DOHH2 (cell line): ENCODE measurements around the gene DMC1.

Experiments
- H3F3A ChIP-seq: fragments of 200-600 bp; sonication (generic), shearing (Covaris generic); 2 replicates; pipeline ENCODE4 v1.6.0; 2016; ENCODE audit warnings: antibody characterized with exemption, mild to moderate bottlenecking; ENCODE audit not compliant: control insufficient read depth, insufficient read depth
- H3K27ac ChIP-seq: fragments of 200-600 bp; sonication (generic); 2 replicates; pipeline ENCODE4 v1.5.1; 2014; ENCODE audit warnings: low read depth, mild to moderate bottlenecking, low read length, moderate library complexity
- H3K27me3 ChIP-seq: fragments of 200-600 bp; sonication (generic); 2 replicates; pipeline ENCODE4 v1.6.1; 2014; ENCODE audit warnings: mild to moderate bottlenecking, low read length, mixed read lengths; ENCODE audit not compliant: control insufficient read depth
- H3K36me3 ChIP-seq: fragments of 200-600 bp; sonication (generic); 2 replicates; pipeline ENCODE4 v1.6.1; 2014; ENCODE audit warnings: mild to moderate bottlenecking, low read length, moderate library complexity, mixed read lengths; ENCODE audit not compliant: control insufficient read depth
- H3K4me1 ChIP-seq: fragments of 200-600 bp; sonication (generic); 2 replicates; pipeline ENCODE4 v1.6.1; 2014; ENCODE audit warnings: mild to moderate bottlenecking, low read length, mixed read lengths; ENCODE audit not compliant: control insufficient read depth
- H3K4me2 ChIP-seq: fragments of 200-600 bp; sonication (generic); 2 replicates; pipeline ENCODE4 v1.6.0; 2014; ENCODE audit warnings: mild to moderate bottlenecking, low read length, moderate library complexity
- H3K4me3 ChIP-seq: fragments of 200-600 bp; sonication (generic); 2 replicates; pipeline ENCODE4 v1.5.1; 2014; ENCODE audit warnings: mild to moderate bottlenecking, low read length, mixed read lengths
- H3K79me2 ChIP-seq: fragments of 200-600 bp; sonication (generic); 2 replicates; pipeline ENCODE4 v1.6.1; 2014; ENCODE audit warnings: mild to moderate bottlenecking, low read length, mixed read lengths; ENCODE audit not compliant: control insufficient read depth
- H3K9me2 ChIP-seq: fragments of 200-600 bp; sonication (generic); replicated peaks from 2 replicates; pipeline ENCODE4 v1.6.1; 2014; ENCODE audit warnings: mild to moderate bottlenecking, low read length, mixed read lengths; ENCODE audit not compliant: control insufficient read depth
- H3K9me3 ChIP-seq: fragments of 200-600 bp; sonication (generic); 2 replicates; pipeline ENCODE4 v1.6.1; 2014; ENCODE audit warnings: antibody characterized with exemption, low read length, mixed read lengths; ENCODE audit not compliant: control insufficient read depth, insufficient read depth
- H4K20me1 ChIP-seq: fragments of 200-600 bp; sonication (generic); 2 replicates; pipeline ENCODE4 v1.6.0; 2014; ENCODE audit warnings: low read depth, mild to moderate bottlenecking, antibody characterized with exemption, low read length, moderate library complexity; ENCODE audit not compliant: control insufficient read depth, insufficient read depth
- EZH2phosphoT487 ChIP-seq: fragments of 200-600 bp; sonication (generic); IDR thresholded peaks from 2 replicates; pipeline ENCODE4 v1.6.1; 2017; ENCODE audit warnings: borderline replicate concordance, mild to moderate bottlenecking, antibody characterized with exemption, low read length, moderate library complexity, mixed read lengths
- TF ChIP-seq, protein P1 (sequence below): fragments of 200-600 bp; sonication (generic); IDR thresholded peaks from one replicate; pipeline ENCODE4 v1.5.1; 2014; ENCODE audit warnings: antibody characterized with exemption, mild to moderate bottlenecking, low read depth, low read length; ENCODE audit not compliant: poor library complexity, severe bottlenecking

DMC1 gene

DNA sequence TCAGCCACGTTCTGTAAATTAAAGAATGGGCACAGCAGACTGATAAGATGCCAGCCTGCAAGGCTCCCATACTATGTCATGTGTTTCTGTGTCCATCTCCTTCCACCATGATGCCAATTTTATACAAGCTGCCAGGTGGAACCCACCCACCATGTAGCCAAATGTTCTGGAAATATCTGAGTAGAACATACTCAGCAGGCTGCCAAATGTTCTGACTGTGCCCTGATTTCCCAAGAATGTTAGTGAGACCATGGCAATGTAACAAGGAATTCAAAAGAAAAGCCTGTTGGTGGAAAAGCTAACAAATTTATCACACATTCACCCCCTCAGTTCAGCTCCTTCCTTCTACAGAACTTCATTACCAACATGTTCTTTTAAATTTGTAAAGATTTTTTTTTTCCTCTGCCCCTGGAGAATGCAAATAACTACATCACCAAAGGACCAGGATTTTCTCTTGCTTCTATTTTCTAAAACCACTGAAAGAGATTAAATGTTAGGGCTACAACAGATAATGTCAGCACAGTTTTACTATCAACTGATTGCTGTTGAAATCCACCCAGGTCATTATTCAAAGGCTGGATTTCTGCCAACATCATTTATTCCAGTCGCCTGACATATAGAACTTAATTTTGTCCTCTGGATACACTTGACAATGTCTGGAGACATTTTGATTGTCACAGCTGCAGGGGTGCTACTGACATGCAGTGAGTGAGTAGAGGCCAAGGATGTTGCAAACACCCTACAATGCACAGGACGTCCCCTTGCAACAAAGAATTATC is 3.1 kb downstream of the DMC1 start:
- H3K36me3 ChIP-seq = peaks cover 31% of the 10 kb centered on the region
- no peak overlapping the region for H3K27ac ChIP-seq
- TF ChIP-seq, protein P1, sequence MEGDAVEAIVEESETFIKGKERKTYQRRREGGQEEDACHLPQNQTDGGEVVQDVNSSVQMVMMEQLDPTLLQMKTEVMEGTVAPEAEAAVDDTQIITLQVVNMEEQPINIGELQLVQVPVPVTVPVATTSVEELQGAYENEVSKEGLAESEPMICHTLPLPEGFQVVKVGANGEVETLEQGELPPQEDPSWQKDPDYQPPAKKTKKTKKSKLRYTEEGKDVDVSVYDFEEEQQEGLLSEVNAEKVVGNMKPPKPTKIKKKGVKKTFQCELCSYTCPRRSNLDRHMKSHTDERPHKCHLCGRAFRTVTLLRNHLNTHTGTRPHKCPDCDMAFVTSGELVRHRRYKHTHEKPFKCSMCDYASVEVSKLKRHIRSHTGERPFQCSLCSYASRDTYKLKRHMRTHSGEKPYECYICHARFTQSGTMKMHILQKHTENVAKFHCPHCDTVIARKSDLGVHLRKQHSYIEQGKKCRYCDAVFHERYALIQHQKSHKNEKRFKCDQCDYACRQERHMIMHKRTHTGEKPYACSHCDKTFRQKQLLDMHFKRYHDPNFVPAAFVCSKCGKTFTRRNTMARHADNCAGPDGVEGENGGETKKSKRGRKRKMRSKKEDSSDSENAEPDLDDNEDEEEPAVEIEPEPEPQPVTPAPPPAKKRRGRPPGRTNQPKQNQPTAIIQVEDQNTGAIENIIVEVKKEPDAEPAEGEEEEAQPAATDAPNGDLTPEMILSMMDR = no peak
- TF ChIP-seq EZH2phosphoT487 = no peak
- no peaks in the 10 kb centered on the region for H3K27me3 ChIP-seq
- H3K4me2 ChIP-seq = no peak overlapping the region
- no peak overlapping the region for H3K4me3 ChIP-seq
- H3F3A ChIP-seq = peaks cover 15% of the 10 kb centered on the region
- no peaks in the 10 kb centered on the region for H3K9me3 ChIP-seq
- H3K9me2 ChIP-seq = no peaks in the 10 kb centered on the region
- H3K4me1 ChIP-seq = peaks cover 26% of the 10 kb centered on the region
- no peaks in the 10 kb centered on the region for H4K20me1 ChIP-seq
- peaks cover 19% of the 10 kb centered on the region for H3K79me2 ChIP-seq

DNA sequence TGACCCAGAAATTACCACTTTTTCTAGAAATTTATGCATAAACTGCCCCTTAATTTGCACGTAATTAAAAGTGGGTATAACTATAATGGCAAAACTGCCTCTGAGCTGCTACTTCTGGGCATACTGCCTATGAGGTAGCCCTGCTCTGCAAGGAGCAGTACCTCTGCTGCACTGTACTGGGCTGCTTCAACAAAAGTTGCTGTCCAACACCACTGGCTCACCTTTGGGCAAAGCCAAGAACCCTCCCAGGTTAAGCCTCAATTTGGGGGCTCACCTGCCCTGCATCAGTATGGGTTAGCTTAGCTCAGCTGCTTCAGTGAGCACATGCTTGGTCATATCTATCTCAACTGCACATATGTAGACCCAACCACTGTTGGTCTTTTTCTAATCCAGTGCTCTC is 4.5 kb downstream of the DMC1 start:
- Histone ChIP-seq H3K27me3 (no peaks in the 10 kb centered on the region), H3K9me2 (no peaks in the 10 kb centered on the region), H4K20me1 (no peaks in the 10 kb centered on the region), H3K9me3 (no peaks in the 10 kb centered on the region), H3K79me2 (peaks cover 9% of the 10 kb centered on the region), H3K4me1 (peaks cover 14% of the 10 kb centered on the region), H3K4me2 (no peak overlapping the region), H3F3A (0 out of 2 replicates have a peak, but pooled peaks cover 6% of the 10 kb centered on the region), H3K4me3 (no peak overlapping the region), H3K36me3 (peaks cover 41% of the 10 kb centered on the region), H3K27ac (no peak overlapping the region)
- TF ChIP-seq EZH2phosphoT487 = no peak
- TF ChIP-seq, protein P1 = no peak

DNA sequence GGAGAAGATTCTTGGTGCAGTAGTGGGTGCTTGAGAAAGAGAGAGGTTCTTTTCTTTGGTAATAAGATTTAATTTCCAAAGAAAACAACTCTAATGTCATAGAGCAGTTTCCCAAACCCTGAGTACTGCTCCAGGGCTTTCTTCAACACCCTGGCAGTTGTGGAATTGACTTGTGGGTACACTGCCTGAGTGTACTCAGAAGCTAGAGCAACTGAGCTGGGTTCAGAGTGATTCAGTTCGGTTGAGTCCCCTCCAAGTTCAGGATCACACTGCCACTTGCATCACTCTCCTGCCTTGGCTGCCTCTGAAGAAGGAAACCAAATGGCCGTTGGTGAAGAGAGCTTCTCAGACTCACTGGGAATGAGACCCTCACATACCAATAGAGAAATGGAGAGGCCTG is 5.3 kb downstream of the DMC1 start:
- H4K20me1 ChIP-seq = no peaks in the 10 kb centered on the region

More for the DNA sequence above, 5.3 kb downstream of the DMC1 start:
- no peaks in the 10 kb centered on the region for H3K27me3 ChIP-seq
- TF ChIP-seq EZH2phosphoT487 = no peak
- TF ChIP-seq, protein P1 = no peak
- peaks cover 14% of the 10 kb centered on the region for H3K4me1 ChIP-seq
- no peaks in the 10 kb centered on the region for H3K9me2 ChIP-seq
- peaks cover 39% of the 10 kb centered on the region for H3K36me3 ChIP-seq
- peaks cover 6% of the 10 kb centered on the region for H3K79me2 ChIP-seq
- no peak overlapping the region for H3K4me2 ChIP-seq
- no peak overlapping the region for H3K27ac ChIP-seq
- no peaks in the 10 kb centered on the region for H3K9me3 ChIP-seq
- H3K4me3 ChIP-seq = no peak overlapping the region
- 0 out of 2 replicates have a peak, but pooled peaks cover 6% of the 10 kb centered on the region for H3F3A ChIP-seq
